ENCODE data around the gene RNF6.
A peak's percentile ranks its signal among the peaks of the same experiment; 100 is the strongest.

The RNF6 gene

GRCh38 chr13:26198116-26198515 is 24.0 kb downstream of the RNF6 start:
- TF ChIP-seq, protein P1, sequence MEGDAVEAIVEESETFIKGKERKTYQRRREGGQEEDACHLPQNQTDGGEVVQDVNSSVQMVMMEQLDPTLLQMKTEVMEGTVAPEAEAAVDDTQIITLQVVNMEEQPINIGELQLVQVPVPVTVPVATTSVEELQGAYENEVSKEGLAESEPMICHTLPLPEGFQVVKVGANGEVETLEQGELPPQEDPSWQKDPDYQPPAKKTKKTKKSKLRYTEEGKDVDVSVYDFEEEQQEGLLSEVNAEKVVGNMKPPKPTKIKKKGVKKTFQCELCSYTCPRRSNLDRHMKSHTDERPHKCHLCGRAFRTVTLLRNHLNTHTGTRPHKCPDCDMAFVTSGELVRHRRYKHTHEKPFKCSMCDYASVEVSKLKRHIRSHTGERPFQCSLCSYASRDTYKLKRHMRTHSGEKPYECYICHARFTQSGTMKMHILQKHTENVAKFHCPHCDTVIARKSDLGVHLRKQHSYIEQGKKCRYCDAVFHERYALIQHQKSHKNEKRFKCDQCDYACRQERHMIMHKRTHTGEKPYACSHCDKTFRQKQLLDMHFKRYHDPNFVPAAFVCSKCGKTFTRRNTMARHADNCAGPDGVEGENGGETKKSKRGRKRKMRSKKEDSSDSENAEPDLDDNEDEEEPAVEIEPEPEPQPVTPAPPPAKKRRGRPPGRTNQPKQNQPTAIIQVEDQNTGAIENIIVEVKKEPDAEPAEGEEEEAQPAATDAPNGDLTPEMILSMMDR (IDR thresholded peaks at IDR 0.05; ENCODE audit: low read depth, low read length) = no peak
- no peak overlapping the region for H3K4me3 ChIP-seq (replicated peaks in 1 of 2; ENCODE audit: low read depth in 2 of 2, low read length in 2 of 2)
- DNase-seq (ENCODE audit: low read depth in 2 of 2) = no peak

DNA sequence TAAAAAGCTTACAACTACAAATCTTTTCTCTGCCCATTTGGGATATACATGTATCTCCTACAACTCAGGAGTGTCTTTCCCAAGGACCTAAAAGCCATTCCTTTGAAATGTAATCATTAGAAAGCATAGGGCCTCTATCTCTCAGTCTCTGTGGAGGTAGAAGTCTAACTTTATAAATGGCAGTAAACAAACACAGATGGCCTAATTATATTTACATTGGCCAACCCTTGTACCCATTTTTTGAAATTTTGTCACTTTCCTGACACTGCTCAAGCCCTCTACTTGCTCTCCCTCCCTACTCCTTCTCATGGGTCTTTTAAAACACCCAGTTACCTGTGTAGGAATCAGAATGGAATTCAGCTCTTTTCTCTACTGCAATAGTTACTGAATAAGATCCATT is 24.8 kb downstream of the RNF6 start:
- TF ChIP-seq, protein P1 (IDR thresholded peaks at IDR 0.05; ENCODE audit: low read depth, low read length) = no peak
- H3K4me3 ChIP-seq (replicated peaks in 1 of 2; ENCODE audit: low read depth in 2 of 2, low read length in 2 of 2) = no peak overlapping the region
- no peak for DNase-seq (ENCODE audit: low read depth in 2 of 2)

DNA sequence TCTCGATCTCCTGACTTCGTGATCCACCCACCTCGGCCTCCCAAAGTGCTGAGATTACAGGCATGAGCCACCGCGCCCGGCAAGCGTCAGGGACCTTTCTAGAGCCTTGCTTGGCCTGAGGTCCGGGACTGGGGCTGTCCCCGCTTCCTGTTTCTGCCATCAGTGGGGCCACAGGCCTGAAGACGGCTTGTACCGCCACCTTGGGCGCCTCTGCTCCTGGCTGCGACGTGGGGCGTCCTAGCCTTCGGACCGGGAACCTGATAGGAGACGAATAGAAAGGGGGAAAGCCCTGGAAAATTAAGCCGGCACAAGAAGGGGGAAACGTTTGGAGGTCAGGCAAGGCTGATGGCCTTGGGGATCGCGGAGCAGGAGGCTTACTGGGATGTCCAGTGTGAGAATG is 35.1 kb downstream of the RNF6 start:
- TF ChIP-seq, protein P1 (IDR thresholded peaks at IDR 0.05; ENCODE audit: low read depth, low read length) = no peak
- H3K4me3 ChIP-seq (replicated peaks in 1 of 2; ENCODE audit: low read depth in 2 of 2, low read length in 2 of 2) = peak overlapping the region; percentile 52 to 58
- DNase-seq (ENCODE audit: low read depth in 2 of 2) = no peak

DNA sequence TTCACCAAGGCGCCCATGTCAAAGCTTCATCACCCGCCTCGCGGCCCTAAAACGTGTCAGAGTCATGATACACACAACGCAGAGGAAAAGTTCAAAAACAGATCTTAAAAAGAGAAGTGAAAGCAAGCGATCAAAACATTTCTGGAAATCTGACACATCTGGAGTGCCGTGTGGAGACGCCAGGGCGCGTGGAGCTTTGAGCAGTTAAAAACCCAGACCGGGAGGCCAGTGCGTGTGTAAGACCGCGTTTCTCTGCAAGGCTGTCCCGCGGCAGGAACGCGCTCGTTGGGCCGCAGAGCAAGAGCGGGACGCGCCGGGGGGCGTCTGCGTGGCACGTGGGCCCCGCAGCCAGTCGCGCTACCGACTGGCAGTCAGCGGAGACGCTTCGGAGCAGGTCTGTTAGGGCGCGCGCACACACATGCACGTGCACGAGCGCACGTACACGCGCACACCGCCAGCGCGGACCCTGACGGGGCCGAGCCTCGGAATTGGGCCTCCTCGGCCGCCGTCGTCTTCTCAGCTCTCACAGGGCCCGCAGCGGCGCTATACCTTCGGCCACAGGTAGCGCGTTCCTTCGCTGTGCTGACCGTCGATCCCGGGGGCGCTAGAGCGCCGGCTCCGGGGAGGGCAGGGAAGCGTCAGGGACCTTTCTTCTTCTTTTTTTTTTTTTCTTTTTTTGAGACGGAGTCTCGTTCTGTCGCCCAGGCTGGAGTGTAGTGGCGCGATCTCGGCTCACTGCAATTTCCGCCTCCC is 35.8 kb downstream of the RNF6 start:
- TF ChIP-seq, protein P1 (IDR thresholded peaks at IDR 0.05; ENCODE audit: low read depth, low read length) = peak; percentile 55
- H3K4me3 ChIP-seq (replicated peaks in 1 of 2; ENCODE audit: low read depth in 2 of 2, low read length in 2 of 2) = peak overlapping the region; percentile 58 to 61
- DNase-seq (ENCODE audit: low read depth in 2 of 2) = peak; percentile 93 to 96

GRCh38 chr13:26185720-26186117 is 36.4 kb downstream of the RNF6 start:
- H3K4me3 ChIP-seq (replicated peaks in 1 of 2; ENCODE audit: low read depth in 2 of 2, low read length in 2 of 2) = peak overlapping the region; percentile 58 to 61

GRCh38 chr13:26184791-26185250 is 37.3 kb downstream of the RNF6 start:
- H3K4me3 ChIP-seq (replicated peaks in 1 of 2; ENCODE audit: low read depth in 2 of 2, low read length in 2 of 2) = no peak overlapping the region
- TF ChIP-seq, protein P1 (IDR thresholded peaks at IDR 0.05; ENCODE audit: low read depth, low read length) = peak; percentile 91
- DNase-seq (ENCODE audit: low read depth in 2 of 2) = peak; percentile 84

More at GRCh38 chr13:26185720-26186117, 36.4 kb downstream of the RNF6 start:
- DNase-seq (ENCODE audit: low read depth in 2 of 2) = no peak
- TF ChIP-seq, protein P1 (IDR thresholded peaks at IDR 0.05; ENCODE audit: low read depth, low read length) = no peak
